HG02763 (cell line): Measurements from ENCODE around the gene NFE2L2.
"Not testable (repeated sequence)": the region's sequence is repeated elsewhere in the genome, so short reads cannot be mapped to it uniquely, and the experiment has no call there.

Experiments
- ATAC-seq: cut with Tn5 transposase; IDR thresholded peaks from one replicate; pipeline ENCODE4 v1.9.1; 2021; ENCODE audit warnings: mild to moderate bottlenecking, moderate library complexity; ENCODE audit not compliant: unreplicated experiment

The NFE2L2 gene

DNA sequence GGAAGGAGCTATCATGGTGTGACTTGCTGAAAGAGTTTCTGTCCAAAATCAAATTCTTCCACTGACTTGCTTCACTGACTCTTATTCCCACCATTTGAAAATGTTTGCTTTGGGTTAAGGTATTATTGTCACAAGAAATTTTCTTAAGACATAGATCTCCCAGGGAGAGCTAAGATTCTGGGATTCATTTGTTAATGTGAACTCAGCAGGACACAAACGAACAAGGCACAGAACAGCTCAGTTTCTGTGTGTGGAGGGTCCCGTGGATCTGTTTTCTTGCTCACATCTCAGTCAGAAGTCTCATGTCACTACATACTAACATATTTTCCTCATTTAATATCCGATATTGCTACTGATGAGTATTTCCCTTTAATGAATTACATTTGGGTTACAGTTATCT is 60.1 kb downstream of the NFE2L2 start:
- ATAC-seq, result no peak

DNA sequence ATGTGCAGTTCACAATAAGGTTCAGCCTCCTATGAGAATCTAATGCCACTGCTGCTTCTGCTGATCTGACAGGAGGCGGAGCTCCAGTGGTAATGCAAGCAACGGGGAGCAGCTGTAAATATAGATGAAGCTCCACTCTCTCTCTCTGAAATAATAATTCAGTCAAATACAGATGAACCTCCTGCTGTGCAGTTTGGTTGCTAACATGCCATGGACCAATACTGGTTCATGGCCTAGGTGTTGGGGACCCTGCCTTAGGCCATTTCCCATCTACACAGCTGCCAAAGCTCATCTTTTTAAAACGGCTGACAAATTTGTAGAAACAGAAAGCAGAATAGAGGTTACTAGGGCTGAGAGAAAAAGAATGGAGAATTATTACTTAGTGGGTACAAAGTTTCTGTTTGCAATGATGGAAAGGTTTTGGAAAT is 62.6 kb downstream of the NFE2L2 start:
- no peak for ATAC-seq

GRCh38 chr2:177200419-177200818 is 64.1 kb downstream of the NFE2L2 start:
- ATAC-seq, result not testable (repeated sequence)

DNA sequence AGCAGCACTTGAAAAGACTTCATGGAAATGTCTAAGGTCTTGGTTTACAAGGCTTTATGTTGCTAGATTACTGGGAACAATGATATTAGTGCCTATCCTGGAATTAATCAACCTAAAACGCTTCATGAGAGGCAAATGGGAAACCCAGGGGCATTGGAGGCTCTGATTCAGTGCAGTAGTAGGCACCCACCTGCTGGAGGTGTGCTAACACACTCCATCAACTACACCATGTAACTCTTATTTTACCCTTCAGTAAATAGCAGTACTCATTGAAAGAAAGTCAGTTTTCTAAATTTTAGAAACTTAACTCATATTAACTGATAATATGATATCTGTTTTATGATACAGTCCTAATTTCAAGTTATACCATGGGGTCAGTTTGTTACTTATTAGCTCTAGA is 69.3 kb downstream of the NFE2L2 start:
- no peak for ATAC-seq

- ATAC-seq, result no peak
Measured at GRCh38 chr2:177193240-177193639, 71.3 kb downstream of the NFE2L2 start.

- no peak for ATAC-seq
Measured at GRCh38 chr2:177192788-177193187, 71.7 kb downstream of the NFE2L2 start.

DNA sequence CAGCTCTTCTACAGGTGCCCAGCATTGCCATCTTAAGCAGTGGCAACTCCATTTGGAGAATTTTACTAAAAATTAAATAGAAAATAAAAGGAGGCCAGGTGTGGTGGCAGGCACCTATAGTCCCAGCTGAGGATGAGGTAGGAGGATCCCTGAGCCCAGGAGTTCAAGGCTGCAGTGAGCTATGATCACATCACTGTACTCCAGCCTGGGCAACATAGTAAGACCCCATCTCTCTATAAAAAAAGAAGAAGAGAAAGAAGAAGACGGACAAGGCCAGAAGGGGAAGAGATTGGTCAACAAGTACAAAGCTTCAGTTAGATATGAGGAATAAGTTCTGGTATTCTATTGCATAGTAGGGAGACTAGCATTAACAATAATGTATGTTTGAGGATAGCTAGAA is 73.6 kb downstream of the NFE2L2 start:
- no peak for ATAC-seq

- no peak for ATAC-seq
Measured at GRCh38 chr2:177188482-177189469, 75.8 kb downstream of the NFE2L2 start.

DNA sequence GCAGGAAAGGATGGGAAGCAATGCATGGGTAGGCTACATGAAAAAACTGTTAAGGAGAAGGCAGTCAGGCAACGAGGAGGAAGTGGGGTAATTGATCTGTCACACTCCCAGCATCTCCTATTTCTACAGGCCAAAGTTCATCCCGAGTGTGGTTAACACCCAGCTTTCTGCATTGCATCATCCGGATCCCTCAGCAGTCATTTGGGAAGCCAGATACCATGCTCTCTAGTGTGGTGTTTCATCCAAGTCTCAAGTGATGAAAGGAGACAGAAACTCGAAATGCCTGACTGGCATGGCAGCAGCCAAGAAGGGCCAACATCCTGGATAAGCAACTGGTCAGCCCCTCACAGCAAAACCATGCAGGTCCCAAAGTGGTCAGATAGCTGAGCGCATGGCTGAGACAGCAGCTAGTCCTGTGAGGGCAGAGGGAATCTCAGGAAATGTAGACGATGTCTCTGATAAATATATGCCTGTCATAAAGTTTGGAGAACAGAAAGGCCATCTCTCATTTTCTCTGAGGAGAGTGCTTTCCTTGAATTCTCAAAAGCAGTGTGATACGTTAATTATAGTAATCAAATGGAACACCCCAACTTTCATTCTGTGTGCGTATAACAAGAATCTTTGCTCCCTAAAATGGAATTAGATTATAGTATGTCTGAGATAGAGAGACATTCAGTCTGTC is 76.8 kb downstream of the NFE2L2 start:
- ATAC-seq, result no peak

GRCh38 chr2:177186038-177186437 is 78.5 kb downstream of the NFE2L2 start:
- ATAC-seq, result not testable (repeated sequence)

- no peak for ATAC-seq
Measured at GRCh38 chr2:177184606-177185005, 79.9 kb downstream of the NFE2L2 start.

DNA sequence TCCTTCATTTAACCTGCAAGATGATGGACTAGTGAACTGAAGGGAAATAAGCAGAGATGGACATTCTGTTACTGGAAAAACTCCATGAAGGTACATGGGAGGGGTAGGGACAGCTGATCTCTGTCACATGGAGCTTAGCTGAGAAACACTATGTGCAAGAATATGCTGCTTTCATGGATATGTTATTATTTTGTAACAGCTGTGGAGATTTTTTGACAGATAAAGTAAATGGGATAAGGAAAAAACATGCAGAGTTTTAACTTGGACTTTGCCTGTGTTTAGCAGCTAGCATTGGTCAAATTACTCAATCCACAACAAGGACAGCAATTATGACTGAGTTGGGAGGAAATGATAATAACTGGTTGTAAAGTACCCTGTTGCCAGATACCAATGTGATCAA is 80.7 kb downstream of the NFE2L2 start:
- ATAC-seq, result no peak
